Measurements from ENCODE around the gene EFL1.

DNA sequence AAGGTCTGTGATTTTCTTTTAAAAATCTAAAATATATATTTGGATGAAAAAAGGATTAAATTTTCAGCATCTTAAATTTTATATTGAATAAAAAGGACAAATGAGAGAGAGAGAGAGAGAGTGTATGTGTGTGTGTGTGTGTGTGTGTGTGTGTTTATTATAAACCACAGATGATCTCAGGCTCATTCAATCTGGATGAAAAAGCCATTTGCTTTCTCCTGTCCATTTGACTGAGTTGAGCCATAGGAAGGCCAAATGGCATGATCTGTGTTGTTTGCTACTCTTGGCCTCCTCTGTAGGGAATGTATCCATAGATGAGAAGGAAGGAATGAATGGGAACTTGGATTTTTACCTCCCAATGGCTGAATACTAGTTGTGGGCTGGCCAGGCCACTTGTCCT is 124.2 kb downstream of the EFL1 start:
- no peak for TF ChIP-seq CTCF (conservative IDR thresholded peaks at IDR 0.05; ENCODE audit: low read length)
- TF ChIP-seq EZH2phosphoT487 (IDR thresholded peaks at IDR 0.05; ENCODE audit: borderline replicate concordance, low read depth, low read length): no peak

Data from OCI-LY7 (cell line).